ENCODE data around the gene ANO2.
A peak's percentile ranks its signal among the peaks of the same experiment; 100 is the strongest.
"Not testable (repeated sequence)": the region's sequence is repeated elsewhere in the genome, so short reads cannot be mapped to it uniquely, and the experiment has no call there.

Gene ANO2

DNA sequence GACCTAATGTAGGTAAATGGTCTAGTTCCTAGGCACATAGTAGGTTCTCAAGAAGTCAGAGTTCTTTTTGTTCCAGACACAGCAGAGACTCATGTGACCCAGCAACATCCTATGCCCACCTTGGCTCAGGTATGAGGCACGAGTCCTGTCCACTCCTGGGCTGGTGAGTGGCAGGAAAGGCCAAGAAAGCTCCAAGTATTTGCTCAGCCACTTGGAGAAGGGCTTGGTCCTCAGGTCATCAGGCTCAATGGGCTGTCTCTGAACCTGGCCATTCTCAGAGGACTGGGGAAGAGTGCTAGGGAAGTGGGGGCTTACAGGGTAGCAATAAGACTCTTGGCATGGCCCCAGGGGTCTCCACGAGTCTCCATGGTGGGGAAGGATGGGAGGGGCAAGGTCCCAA is 260.1 kb downstream of the ANO2 start:
- TF ChIP-seq, protein P1, sequence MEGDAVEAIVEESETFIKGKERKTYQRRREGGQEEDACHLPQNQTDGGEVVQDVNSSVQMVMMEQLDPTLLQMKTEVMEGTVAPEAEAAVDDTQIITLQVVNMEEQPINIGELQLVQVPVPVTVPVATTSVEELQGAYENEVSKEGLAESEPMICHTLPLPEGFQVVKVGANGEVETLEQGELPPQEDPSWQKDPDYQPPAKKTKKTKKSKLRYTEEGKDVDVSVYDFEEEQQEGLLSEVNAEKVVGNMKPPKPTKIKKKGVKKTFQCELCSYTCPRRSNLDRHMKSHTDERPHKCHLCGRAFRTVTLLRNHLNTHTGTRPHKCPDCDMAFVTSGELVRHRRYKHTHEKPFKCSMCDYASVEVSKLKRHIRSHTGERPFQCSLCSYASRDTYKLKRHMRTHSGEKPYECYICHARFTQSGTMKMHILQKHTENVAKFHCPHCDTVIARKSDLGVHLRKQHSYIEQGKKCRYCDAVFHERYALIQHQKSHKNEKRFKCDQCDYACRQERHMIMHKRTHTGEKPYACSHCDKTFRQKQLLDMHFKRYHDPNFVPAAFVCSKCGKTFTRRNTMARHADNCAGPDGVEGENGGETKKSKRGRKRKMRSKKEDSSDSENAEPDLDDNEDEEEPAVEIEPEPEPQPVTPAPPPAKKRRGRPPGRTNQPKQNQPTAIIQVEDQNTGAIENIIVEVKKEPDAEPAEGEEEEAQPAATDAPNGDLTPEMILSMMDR (conservative IDR thresholded peaks at IDR 0.05; ENCODE audit: low read length) = no peak
- no peak for DNase-seq (ENCODE audit: low read depth)
- no peak overlapping the region for H3K4me3 ChIP-seq (ENCODE audit: low read length)

GRCh38 chr12:5682581-5682980 is 262.5 kb downstream of the ANO2 start:
- DNase-seq (ENCODE audit: low read depth) = no peak
- TF ChIP-seq, protein P1 (conservative IDR thresholded peaks at IDR 0.05; ENCODE audit: low read length) = no peak
- H3K4me3 ChIP-seq (ENCODE audit: low read length) = no peak overlapping the region

- TF ChIP-seq, protein P1 (conservative IDR thresholded peaks at IDR 0.05; ENCODE audit: low read length) = no peak
- H3K4me3 ChIP-seq (ENCODE audit: low read length) = no peak overlapping the region
- no peak for DNase-seq (ENCODE audit: low read depth)
These were observed 266.9 kb downstream of the ANO2 start for GRCh38 chr12:5678176-5678575.

GRCh38 chr12:5669624-5670023 is 275.4 kb downstream of the ANO2 start:
- not testable (repeated sequence) for H3K4me3 ChIP-seq (ENCODE audit: low read length); DNase-seq (ENCODE audit: low read depth)

- H3K4me3 ChIP-seq (ENCODE audit: low read length) = no peak overlapping the region
- DNase-seq (ENCODE audit: low read depth) = peak; percentile 80
- TF ChIP-seq, protein P1 (conservative IDR thresholded peaks at IDR 0.05; ENCODE audit: low read length) = no peak
These were observed 279.4 kb downstream of the ANO2 start for GRCh38 chr12:5665615-5666014.

- DNase-seq (ENCODE audit: low read depth) = no peak
- H3K4me3 ChIP-seq (ENCODE audit: low read length) = no peak overlapping the region
- TF ChIP-seq, protein P1 (conservative IDR thresholded peaks at IDR 0.05; ENCODE audit: low read length) = no peak
These were observed 283.2 kb downstream of the ANO2 start for GRCh38 chr12:5661811-5662210.

GRCh38 chr12:5660238-5660637 is 284.8 kb downstream of the ANO2 start:
- DNase-seq (ENCODE audit: low read depth) = no peak
- TF ChIP-seq, protein P1 (conservative IDR thresholded peaks at IDR 0.05; ENCODE audit: low read length) = no peak
- H3K4me3 ChIP-seq (ENCODE audit: low read length) = no peak overlapping the region

- not testable (repeated sequence) for DNase-seq (ENCODE audit: low read depth); H3K4me3 ChIP-seq (ENCODE audit: low read length)
These were observed 286.6 kb downstream of the ANO2 start for GRCh38 chr12:5658339-5658941.
